HepG2 (cell line): Measurements from ENCODE around the gene SNAP91. TPM values are rescaled to one million over a fixed set of nuclear protein-coding genes. Genes with fewer than 3 reads are reported as not detected.

Experiments used
- ATAC-seq: fragments of 200-7000 bp; cut with Tn5 transposase; 3 replicates; pipeline ENCODE4 v1.9.1; 2020; ENCODE audit warnings: mild to moderate bottlenecking, moderate library complexity
- BruUV-seq: library from RNA; stranded (reverse); fragments of 400-500 nt; replicated peaks from 2 replicates; lab custom pipeline; 2021; lab: Mats Ljungman, UMichigan
- CTCF ChIA-PET: fragments of 300-600 bp; formaldehyde crosslinking; extraction: SDS; loops from one replicate; lab custom pipeline; 2021; ENCODE audit warnings: low total read pairs, inconsistent platforms, low intra/inter-chr PET ratio; lab: Yijun Ruan, JAX
- POLR2A ChIA-PET: fragments of 350-600 bp; sonication (Branson Sonifier 250); formaldehyde crosslinking; loops from one replicate; lab custom pipeline; 2020; ENCODE audit warnings: antibody characterized with exemption, inconsistent platforms; lab: Yijun Ruan, JAX
- DNase-seq: peaks from one replicate; pipeline ENCODE4 v3.0.0-alpha.2; 2015; ENCODE audit warnings: low spot score
- FAIRE-seq: peaks from 3 replicates; lab custom pipeline; 2011; peaks lifted over from hg19 to GRCh38; lab: Jason Lieb, UNC
- H2AFZ ChIP-seq: one replicate; pipeline ENCODE4 v1.6.1; 2011; ENCODE audit warnings: low read length, inconsistent platforms
- H3K27ac ChIP-seq: fragments of 300-600 bp; 3 replicates; pipeline ENCODE4 v1.8.0; 2011; ENCODE audit warnings: mixed run types, mild to moderate bottlenecking, mixed read lengths, low read length, inconsistent platforms; ENCODE audit not compliant: insufficient read depth; ENCODE audit errors: extremely low read length
- H3K27me3 ChIP-seq, 2 experiments: fragments of 200-600 bp in 1 of 2; 2 replicates in 1 of 2; 3 replicates in 1 of 2; pipeline versions ENCODE4 v1.6.0 to v1.8.0; 2011; ENCODE audit warnings: low read length in 2 of 2, mild to moderate bottlenecking in 2 of 2, moderate library complexity in 2 of 2, inconsistent platforms in 1 of 2; ENCODE audit not compliant: insufficient read depth in 2 of 2, control insufficient read depth in 1 of 2
- H3K36me3 ChIP-seq, 2 experiments: fragments of 200-600 bp in 1 of 2; replicated peaks in 1 of 2; 2 replicates in 1 of 2; 3 replicates in 1 of 2; pipeline versions ENCODE4 v1.5.1 to v1.8.0; 2011; ENCODE audit warnings: low read length in 2 of 2, inconsistent platforms in 1 of 2; ENCODE audit not compliant: insufficient read depth in 2 of 2, control insufficient read depth in 1 of 2
- H3K4me1 ChIP-seq: 2 replicates; pipeline ENCODE4 v1.5.1; 2012; ENCODE audit warnings: low read length, inconsistent platforms; ENCODE audit not compliant: insufficient read depth
- H3K4me2 ChIP-seq: 2 replicates; pipeline ENCODE4 v1.6.0; 2011; ENCODE audit warnings: low read depth, low read length, inconsistent platforms
- H3K4me3 ChIP-seq, 3 experiments: fragments of 200-600 bp in 1 of 3; sonication (generic), shearing (Covaris generic) in 1 of 3; replicated peaks in 1 of 3; 2 replicates each; pipeline ENCODE4 v1.5.1; 2011 to 2016; ENCODE audit warnings: low read length in 3 of 3, inconsistent platforms in 2 of 3, low read depth in 2 of 3, mild to moderate bottlenecking in 2 of 3, control low read depth in 1 of 3, mixed read lengths in 1 of 3; ENCODE audit not compliant: insufficient read depth in 1 of 3
- H3K79me2 ChIP-seq: one replicate; pipeline ENCODE4 v1.6.1; 2011; ENCODE audit warnings: low read length, inconsistent platforms; ENCODE audit not compliant: insufficient read depth
- H3K9ac ChIP-seq: 2 replicates; pipeline ENCODE4 v1.6.0; 2011; ENCODE audit warnings: mild to moderate bottlenecking, low read depth, low read length, inconsistent platforms; ENCODE audit not compliant: insufficient read depth
- H3K9me3 ChIP-seq: 2 replicates; pipeline ENCODE4 v1.5.1; 2012; ENCODE audit warnings: mild to moderate bottlenecking, low read length
- H4K20me1 ChIP-seq: 2 replicates; pipeline ENCODE4 v1.6.0; 2011; ENCODE audit warnings: inconsistent platforms, mild to moderate bottlenecking, low read length, moderate library complexity; ENCODE audit not compliant: insufficient read depth
- CEBPZ ChIP-seq: IDR thresholded peaks from 2 replicates; pipeline ENCODE4 v1.6.1; 2012; ENCODE audit warnings: low read length, improper control_type of control experiment
- CERS6 ChIP-seq: sonication (generic); formaldehyde crosslinking; IDR thresholded peaks from 2 replicates; pipeline ENCODE4 v1.5.0; 2020; ENCODE audit warnings: missing genetic modification reagents
- E2F5 ChIP-seq: sonication (generic); formaldehyde crosslinking; conservative IDR thresholded peaks from 2 replicates; pipeline ENCODE4 v1.4.0; 2020; ENCODE audit warnings: missing genetic modification reagents
- FIP1L1 ChIP-seq: fragments of 200-400 bp; formaldehyde crosslinking; IDR thresholded peaks from 2 replicates; pipeline ENCODE4 v1.6.1; 2018; ENCODE audit warnings: low read depth, mild to moderate bottlenecking, low read length, moderate library complexity, borderline replicate concordance; ENCODE audit not compliant: insufficient read depth
- GLMP ChIP-seq: sonication (generic); formaldehyde crosslinking; IDR thresholded peaks from 2 replicates; pipeline ENCODE4 v1.9.0; 2021; ENCODE audit warnings: missing genetic modification reagents, mild to moderate bottlenecking, borderline replicate concordance
- HIVEP1 ChIP-seq: sonication (generic); formaldehyde crosslinking; IDR thresholded peaks from 2 replicates; pipeline ENCODE4 v1.4.0; 2020; ENCODE audit warnings: mild to moderate bottlenecking, missing genetic modification reagents
- SATB2 ChIP-seq: sonication (generic); formaldehyde crosslinking; IDR thresholded peaks from 2 replicates; pipeline ENCODE4 v1.5.0; 2020; ENCODE audit warnings: missing genetic modification reagents
- SKI ChIP-seq: fragments of 450-650 bp; IDR thresholded peaks from one replicate; pipeline ENCODE4 v1.6.1; 2018; ENCODE audit warnings: mild to moderate bottlenecking; ENCODE audit not compliant: partially characterized antibody
- ZBTB34 ChIP-seq: sonication (generic); formaldehyde crosslinking; IDR thresholded peaks from 2 replicates; pipeline ENCODE4 v1.8.0; 2022; ENCODE audit warnings: mild to moderate bottlenecking, missing genetic modification reagents
- ZKSCAN5 ChIP-seq: sonication (generic); formaldehyde crosslinking; IDR thresholded peaks from 2 replicates; pipeline ENCODE4 v1.5.1; 2020; ENCODE audit warnings: mild to moderate bottlenecking, missing genetic modification reagents
- ZNF672 ChIP-seq: sonication (generic); formaldehyde crosslinking; IDR thresholded peaks from 2 replicates; pipeline ENCODE4 v1.8.1; 2022; ENCODE audit warnings: missing genetic modification reagents
- ZNF768 ChIP-seq: sonication (generic); formaldehyde crosslinking; IDR thresholded peaks from 2 replicates; pipeline ENCODE4 v1.4.0; 2020; ENCODE audit warnings: missing genetic modification reagents
- WGBS: methylation state at CpG from one replicate; pipeline ENCODE4 v1.1.6; 2017; ENCODE audit warnings: low lambda C conversion rate; 5-methylcytosine and 5-hydroxymethylcytosine counted together
- in situ Hi-C: cut with HindIII; loops from 2 replicates; pipeline ENCODE4 v1.10.0; 2017; ENCODE audit warnings: low pct_unique_long_range_greater_than_20kb; ENCODE audit not compliant: extremely low pct_ligation_motif_present
- intact Hi-C: fragments of 100-400 bp; cut with micrococcal nuclease; formaldehyde crosslinking; loops from one replicate; pipeline ENCODE4 v1.10.0; 2022; ENCODE audit not compliant: unreplicated experiment
- polyA plus RNA-seq, 8 experiments: library from polyadenylated mRNA; depleted of rRNA in 3 of 8; stranded (reverse) in 7 of 8; unstranded in 1 of 8; fragments of >200 nt; fragmentation: Illumina TruSeq in 4 of 8; extraction: Trizol in 4 of 8; gene quantifications; 2 replicates each; pipeline versions ENCODE4 v1.2.1 to v1.2.3, GENCODE V29; 2011 to 2016; ENCODE audit warnings: low read depth in 4 of 8, missing spikeins in 1 of 8, mixed read lengths in 1 of 8; ENCODE audit not compliant: insufficient read depth in 1 of 8
- total RNA-seq, 5 experiments: library from RNA; depleted of rRNA; stranded (reverse); fragments of >200 nt; fragmentation: Illumina TruSeq; extraction: Trizol; gene quantifications; 2 replicates each; pipeline ENCODE4 v1.2.3, GENCODE V29; 2016; ENCODE audit warnings: low read depth in 1 of 5

Gene SNAP91
- total and polyA plus RNA-seq, 2 of the 13 experiments (the other 11 are each of a cell fraction or from before 2014, with no cell fraction given) = not detected

GRCh38 chr6:83590416-83590815 lies 118.5 kb downstream of the SNAP91 start:
- ATAC-seq (no peak), DNase-seq (no peak), FAIRE-seq (no peak)
- Histone ChIP-seq H3K79me2 (no peaks in the 10 kb centered on the region), H3K4me3 (no peak overlapping the region), H3K9me3 (no peaks in the 10 kb centered on the region), H3K9ac (no peak overlapping the region), H3K27me3 (no peaks in the 10 kb centered on the region), H4K20me1 (no peaks in the 10 kb centered on the region), H2AFZ (no peak overlapping the region), H3K36me3 (no peaks in the 10 kb centered on the region), H3K4me2 (no peak overlapping the region), H3K4me1 (0 out of 2 replicates have a peak, but pooled peaks cover 9% of the 10 kb centered on the region), H3K27ac (no peak overlapping the region)
- 0% methylated on average over 1 of the region's 1 CpG for WGBS
- intact Hi-C loops (no loop called here), in situ Hi-C loops (no loop called here)
- POLR2A ChIA-PET = no interaction called here
- BruUV-seq = no TSS peak
- CTCF ChIA-PET = no interaction called here
- TF ChIP-seq SKI = no peak
- TF ChIP-seq ZNF672 = no peak
- no peak for TF ChIP-seq HIVEP1 (CRISPR knock-in tag)
- TF ChIP-seq CERS6 = no peak
- no peak for TF ChIP-seq E2F5
- no peak for TF ChIP-seq ZNF768 (CRISPR knock-in tag)
- no peak for TF ChIP-seq CEBPZ
- TF ChIP-seq GLMP = no peak
- no peak for TF ChIP-seq ZKSCAN5 (CRISPR knock-in tag)
- no peak for TF ChIP-seq SATB2 (CRISPR knock-in tag)
- TF ChIP-seq ZBTB34 (CRISPR knock-in tag) = no peak
- TF ChIP-seq FIP1L1 = no peak
